ENCODE data around the gene STBD1.

GRCh38 chr4:76305033-76305687 is 1.4 kb upstream of the STBD1 start:
- TF ChIP-seq POLR2AphosphoS5 (IDR thresholded peaks at IDR 0.05) = no peak
- TF ChIP-seq EZH2 (IDR thresholded peaks at IDR 0.05; ENCODE audit: borderline replicate concordance, insufficient read depth, low read length, poor library complexity, severe bottlenecking) = no peak
- no peak for TF ChIP-seq CTCF (IDR thresholded peaks at IDR 0.05; ENCODE audit: poor library complexity, severe bottlenecking)
- TF ChIP-seq EP300 (conservative IDR thresholded peaks at IDR 0.05; ENCODE audit: poor library complexity, severe bottlenecking) = no peak
